Activated naive CD8-positive, alpha-beta T cell (primary cell): ENCODE measurements around the gene MOCS2.

ENCODE experiments used
- H3K27ac Mint-ChIP-seq: one replicate; pipeline ENCODE4 v1.8.0; 2021; ENCODE audit warnings: mixed read lengths
- H3K27me3 Mint-ChIP-seq: one replicate; pipeline ENCODE4 v1.8.0; 2021; ENCODE audit warnings: mixed read lengths
- H3K36me3 Mint-ChIP-seq: one replicate; pipeline ENCODE4 v1.8.0; 2021; ENCODE audit warnings: mixed read lengths
- H3K4me1 Mint-ChIP-seq: one replicate; pipeline ENCODE4 v1.8.0; 2021; ENCODE audit warnings: low read depth, mixed read lengths
- H3K4me3 Mint-ChIP-seq: one replicate; pipeline ENCODE4 v1.8.0; 2021; ENCODE audit warnings: mild to moderate bottlenecking, mixed read lengths
- H3K9me3 Mint-ChIP-seq: one replicate; pipeline ENCODE4 v1.8.0; 2021; ENCODE audit warnings: low read depth, mixed read lengths

MOCS2 gene

DNA sequence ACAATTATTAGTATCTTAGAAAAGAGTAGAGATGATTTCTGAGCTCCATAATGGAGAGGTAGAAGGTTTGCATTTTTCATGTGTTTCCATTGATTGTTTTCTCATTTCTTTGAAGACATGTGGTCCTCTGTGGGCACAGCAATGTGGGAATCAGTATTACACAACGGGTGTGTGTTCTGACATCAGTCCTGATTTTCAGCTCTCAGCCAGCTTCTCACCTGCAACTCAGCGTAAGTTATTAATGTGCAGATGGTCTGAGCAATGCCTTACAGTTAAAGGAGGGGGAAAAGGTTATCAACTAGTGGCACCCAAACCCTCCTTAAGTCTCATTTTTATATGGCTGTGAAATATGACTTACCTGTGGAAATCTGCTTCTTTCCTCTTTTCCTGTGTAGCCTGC is 61.3 kb downstream of the MOCS2 start:
- H3K4me1 Mint-ChIP-seq: no peaks in the 10 kb centered on the region
- no peak overlapping the region for H3K4me3 Mint-ChIP-seq
- H3K9me3 Mint-ChIP-seq: no peaks in the 10 kb centered on the region
- no peaks in the 10 kb centered on the region for H3K36me3 Mint-ChIP-seq
- no peak overlapping the region for H3K27ac Mint-ChIP-seq
- peaks cover 3% of the 10 kb centered on the region for H3K27me3 Mint-ChIP-seq
